Superior temporal gyrus (tissue), 1 donor: Measurements from ENCODE around the gene ASTL.
"Not testable (repeated sequence)": the region's sequence is repeated elsewhere in the genome, so short reads cannot be mapped to it uniquely, and the experiment has no call there.

Experiments used
- DNase-seq: peaks from one replicate; pipeline ENCODE4 v3.0.0-alpha.2; 2016; ENCODE audit errors: extremely low spot score

The ASTL gene

DNA sequence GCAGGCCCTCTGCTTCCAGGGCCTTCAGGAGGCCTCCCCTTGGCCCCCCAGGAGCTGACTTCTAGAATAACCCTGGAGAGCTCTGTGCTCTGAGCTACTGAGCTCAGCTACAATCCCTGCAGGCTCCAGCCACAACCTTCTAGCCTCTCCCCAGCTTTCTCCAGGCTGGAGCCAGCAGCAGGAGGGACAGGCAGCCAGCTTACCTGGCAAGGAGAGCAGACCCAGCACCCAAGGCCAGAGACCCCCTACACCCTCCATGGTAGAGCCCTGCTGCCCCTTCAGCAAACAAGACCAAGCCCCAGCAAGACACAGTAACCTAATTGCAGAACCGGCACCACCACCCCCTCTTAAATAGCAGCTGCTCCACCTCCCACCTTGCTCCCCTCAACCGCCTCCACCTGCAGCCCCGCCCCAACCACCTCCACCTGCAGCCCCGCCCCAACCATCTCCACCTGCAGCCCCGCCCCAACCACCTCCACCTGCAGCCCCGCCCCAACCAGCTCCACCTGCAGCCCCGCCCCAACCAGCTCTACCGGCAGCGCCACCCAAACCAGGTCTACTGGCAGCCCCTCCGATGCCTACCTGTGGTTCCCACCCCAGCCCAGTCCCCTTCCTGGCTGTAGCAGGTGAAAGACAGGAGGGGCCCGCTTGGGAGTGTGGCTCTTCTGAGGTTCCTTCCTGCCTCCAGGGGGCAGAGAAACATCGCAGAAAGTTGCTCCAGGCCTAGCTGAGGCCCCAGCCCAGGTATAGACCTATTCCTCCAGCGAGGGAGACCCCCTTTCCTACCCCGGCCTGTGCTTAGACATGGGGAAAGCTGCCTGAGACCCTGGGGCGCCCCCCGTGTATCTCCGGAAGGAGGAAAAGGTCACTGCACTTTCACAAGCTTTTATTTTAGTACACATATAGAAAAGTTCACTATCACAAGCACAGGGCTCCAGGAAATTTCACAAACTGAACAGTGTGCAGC is at the start of gene ASTL:
Gene ASTL, minus strand, starts transcription at position 324 of the 967 bp plus-strand sequence. Its CDS starts 66 bp downstream, at position 258.
- DNase-seq: peak; percentile 43

DNA sequence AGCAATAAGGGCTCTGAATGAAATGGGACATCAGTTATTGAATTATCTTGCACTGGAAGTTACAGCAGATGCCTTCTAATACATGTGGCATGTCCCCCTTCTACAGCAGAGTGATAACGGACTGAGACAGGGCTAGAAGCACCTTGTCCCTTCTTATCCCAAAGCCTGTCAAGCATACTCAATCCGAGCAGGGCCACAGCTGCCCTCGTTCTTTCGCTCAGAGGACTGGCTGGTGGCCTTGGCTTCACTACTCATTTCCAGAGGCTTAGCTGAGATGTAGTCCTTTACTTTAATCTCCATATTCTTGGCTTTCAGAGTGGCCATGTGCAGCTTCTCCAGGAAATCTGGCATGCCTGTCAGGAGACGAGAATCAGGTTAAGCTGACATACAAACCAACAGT is 48.3 kb upstream of the ASTL start:
- no peak for DNase-seq

DNA sequence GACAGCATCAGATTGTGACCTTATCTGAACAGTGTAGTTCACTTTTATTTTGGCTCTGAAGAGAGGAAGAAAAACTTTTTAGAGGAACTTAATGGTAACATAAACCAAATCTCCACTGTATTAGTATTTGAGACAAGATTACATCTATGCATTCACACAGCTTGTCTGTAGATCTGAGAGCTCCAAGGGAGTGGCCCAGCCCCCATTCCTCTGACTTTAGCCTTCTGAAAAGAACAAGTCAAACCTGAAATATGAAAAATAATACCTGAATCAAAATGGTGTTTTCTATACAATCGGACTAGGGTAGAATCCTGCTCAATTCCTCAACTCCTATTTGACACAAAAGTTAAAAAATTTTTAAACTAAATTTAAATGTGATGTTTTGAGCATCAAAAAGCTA is 47.2 kb upstream of the ASTL start:
- no peak for DNase-seq

DNA sequence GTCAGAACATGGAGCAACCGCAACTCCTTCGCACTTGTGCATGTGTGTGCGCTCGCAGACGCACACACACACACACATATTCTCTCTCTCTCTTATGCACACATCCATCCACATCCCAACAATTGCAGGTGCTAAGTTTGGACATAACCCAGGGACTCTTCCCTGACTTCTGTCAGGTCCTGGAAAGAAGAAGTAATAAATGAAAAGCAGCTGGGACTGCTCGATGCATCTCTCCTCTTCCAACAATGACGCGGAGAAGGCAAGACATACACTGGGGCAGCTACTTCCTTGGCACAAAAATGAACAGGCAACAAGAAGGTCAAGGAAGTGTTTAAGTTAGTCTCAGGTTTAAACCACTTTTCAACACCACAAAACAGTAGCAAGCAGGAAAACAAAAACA is 46.7 kb upstream of the ASTL start:
- DNase-seq: no peak

DNA sequence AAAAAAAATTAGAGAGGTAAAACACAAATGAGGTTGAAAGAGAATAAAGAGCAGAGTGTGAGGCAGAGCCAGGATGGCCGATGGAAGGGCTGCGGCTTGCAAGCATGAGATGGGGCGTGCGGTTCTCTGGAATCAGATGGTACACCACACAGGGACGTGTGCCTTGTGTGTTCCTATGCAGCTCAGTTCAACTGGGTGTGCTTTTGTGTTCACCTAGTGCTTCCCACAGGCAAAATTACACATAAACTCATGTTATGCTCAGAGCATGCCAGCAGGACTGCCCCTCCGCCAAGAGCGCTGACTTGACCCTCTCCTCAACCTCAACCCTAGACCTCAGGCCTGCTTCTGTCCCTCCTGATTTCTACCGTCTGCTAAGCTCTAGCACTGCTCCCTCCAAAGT is 45.9 kb upstream of the ASTL start:
- no peak for DNase-seq

DNA sequence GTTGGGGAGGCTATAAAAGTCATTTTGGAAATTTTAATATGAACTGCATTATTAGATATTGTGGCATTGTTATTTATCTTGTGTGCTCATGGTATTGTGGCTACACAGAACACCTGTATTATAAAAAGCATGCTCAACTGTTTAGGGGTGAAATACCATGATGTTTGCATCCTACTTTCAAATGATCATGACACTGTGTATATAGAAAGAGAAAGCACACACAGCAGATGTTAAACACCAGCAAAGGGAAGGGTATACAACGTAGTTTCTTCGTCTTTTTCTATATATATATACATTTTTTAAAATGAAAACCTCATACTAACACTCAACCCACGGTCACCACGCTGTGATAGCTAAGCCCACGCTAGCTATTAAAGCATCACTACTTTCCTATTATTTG is 43.2 kb upstream of the ASTL start:
- no peak for DNase-seq

DNA sequence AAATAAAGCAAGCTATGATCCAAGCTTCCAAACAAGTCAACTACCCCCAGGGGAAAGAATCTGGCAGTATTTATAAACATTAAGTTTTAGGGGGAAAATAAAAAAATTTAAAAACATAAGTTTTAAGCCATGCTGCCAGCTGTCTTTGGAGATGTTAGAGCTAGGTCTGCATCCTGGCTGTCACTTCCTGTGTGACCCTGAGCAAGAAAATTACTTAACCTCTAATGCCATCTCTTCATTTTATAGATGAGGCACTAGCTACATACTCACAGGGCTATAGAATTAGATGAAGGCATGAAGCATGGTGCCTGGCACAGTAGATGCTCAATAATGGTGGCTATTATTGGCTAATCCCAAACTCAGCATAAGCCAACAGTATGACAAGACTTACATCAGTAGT is 42.2 kb upstream of the ASTL start:
- DNase-seq: no peak

DNA sequence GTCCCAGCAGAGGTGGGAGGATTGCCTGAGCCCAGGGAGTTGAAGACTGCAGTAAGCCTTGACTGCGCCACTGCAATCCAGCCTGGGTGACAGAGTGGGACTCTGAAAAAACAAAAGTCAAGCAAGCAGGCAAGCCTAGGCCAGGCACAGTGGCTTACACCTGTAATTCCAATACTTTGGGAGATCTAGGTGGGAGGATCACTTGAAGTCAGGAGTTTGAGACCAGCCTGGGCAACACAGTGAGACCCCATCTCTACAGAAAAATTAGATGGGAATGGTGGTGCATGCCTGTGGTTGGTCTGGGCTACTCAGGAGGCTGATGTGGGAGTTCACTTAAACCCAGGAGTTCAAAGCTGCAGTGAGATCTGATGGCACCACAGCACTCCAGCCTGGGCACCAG is 41.7 kb upstream of the ASTL start:
- DNase-seq: no peak

DNA sequence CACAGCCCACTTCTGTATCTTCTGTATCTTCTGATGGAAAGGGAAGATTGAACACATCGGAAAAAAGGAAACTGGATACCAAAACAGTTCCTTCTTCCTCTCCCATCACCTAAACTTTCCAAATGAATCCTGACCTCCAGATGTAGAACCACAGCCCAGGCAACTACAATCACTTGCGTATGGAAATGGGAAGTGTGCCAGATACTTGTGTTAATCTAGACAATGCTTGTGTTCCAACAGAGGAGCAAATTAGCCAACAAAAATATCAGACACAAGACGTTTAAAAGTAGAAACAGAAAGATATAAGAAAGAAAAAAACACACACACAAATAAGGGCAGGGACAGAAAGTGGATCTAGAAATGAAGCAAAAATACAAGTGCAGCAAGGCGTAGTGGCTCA is 38.4 kb upstream of the ASTL start:
- DNase-seq: no peak

DNA sequence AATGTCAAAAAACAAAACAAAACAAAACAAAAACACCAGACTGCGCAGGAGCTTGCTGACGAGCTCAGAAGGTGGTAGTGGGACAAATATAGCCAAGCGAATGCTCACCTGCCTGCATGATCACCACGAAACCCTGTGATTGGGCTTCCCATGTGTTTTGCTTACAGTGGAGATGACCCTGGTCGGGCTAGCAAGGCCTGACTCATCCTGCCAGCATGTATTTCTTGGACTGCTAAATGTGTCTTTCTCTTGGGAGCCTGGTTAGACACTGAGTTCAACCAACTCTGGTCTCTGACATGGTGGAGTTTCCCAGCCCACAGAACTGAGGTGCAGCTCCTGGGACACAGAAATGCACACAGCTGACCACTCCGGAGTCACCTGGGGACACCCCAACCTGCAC is 37.6 kb upstream of the ASTL start:
- DNase-seq: no peak

DNA sequence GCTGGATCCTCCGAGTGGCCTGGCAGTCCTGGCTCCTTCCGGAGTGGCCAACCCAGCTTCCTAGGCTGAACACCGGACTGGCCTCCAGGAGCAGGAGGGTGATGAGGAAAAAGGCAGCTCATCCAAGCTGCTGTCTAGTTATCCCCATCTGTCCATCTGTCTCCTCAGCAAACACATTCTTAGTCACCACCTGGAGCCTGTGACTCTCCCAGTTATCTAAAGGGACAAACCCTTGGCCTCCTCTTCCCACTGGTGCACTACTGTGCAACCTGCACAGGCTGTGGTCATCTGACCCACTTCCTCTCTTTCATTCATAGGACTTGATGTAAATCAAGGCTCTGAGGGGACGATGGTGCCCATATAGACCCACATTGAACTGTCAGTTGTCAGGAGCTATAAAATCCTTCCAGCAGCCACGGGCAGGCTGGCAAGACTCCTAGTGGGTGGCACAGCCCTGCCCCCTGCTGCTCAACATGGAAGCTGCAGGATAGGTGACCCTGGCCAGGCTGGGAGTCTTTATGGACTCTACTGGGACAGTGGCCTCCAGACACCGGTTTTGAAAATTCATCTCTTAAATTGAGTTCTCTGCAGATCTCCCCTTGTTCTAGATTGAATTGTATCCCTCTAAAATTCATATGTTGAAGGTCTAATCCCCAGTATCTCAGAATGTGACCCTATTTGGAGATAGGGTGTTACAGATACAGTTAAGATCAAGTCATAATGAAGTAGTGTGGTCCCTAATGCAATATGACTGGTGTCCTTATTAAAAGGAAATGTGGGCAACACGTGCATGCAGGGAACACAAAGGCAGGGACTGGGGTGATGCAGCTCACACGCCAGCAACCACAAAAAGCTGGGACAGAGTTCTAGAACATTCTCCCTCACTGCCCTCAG is 36.2 kb upstream of the ASTL start:
- peak; percentile 91 for DNase-seq

DNA sequence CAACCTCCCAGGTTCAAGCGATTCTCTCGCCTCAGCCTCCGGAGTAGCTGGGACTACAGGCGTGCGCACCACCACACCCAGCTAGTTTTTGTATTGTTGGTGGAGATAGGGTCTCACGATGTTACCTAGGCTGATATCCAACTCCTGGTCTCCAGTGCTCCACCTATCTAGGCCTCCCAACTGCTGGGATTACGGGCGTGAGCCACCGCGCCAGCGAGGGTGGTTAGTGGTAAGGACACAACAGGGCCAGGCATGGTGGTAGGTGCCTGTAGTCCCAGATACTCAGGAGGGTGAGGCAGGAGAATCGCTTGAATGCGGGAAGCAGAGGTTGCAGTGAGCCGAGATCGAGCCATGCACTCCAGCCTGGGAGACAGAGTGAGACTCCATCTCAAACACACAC is 33.5 kb upstream of the ASTL start:
- no peak for DNase-seq

DNA sequence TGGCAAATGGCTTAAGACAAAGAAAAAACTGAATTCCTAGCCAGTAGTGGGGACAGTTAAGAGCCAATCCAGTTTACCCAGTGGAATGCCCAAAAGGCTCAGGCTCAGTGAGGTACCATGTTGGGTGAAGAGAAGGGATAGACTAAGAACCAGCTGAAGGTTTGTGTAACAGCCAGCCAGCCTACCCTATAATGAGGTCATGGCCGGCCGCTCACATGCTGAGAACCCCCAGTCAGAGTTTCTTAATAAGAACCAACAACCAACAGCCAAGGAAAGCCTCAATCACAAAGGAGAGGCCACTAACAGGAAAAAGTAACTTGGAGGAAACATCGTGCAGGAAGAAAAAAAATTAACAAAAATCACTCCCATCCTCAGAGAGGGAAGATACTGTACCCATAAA is 32.3 kb upstream of the ASTL start:
- no peak for DNase-seq

DNA sequence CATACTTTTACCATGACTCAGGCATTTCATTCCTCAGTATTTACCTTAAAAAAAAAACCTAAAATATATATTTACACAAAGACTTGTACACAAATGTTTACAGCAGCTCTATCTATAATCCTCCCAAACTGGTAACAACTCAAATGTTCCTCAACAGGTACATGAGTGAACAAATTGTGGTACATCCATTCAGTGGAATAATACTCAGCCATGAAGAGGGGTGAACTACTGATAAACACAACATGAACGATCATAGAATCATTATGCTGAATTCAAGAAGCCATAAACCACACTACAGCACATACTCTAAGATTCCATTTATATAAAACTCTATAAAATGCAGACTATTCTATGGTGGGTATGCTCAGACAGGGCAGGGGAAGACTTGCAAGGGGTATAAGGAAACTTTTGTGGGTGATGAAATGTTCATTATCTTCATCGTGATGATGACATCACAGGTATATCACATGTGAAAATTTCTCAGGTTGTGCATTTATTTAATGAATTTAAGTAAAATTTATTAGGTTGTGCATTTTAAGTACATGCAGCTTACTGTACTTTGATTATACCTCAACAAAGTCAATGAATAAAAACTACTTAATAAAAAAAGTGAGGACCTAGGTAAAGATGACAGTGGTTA is 31.7 kb upstream of the ASTL start:
- DNase-seq: no peak

DNA sequence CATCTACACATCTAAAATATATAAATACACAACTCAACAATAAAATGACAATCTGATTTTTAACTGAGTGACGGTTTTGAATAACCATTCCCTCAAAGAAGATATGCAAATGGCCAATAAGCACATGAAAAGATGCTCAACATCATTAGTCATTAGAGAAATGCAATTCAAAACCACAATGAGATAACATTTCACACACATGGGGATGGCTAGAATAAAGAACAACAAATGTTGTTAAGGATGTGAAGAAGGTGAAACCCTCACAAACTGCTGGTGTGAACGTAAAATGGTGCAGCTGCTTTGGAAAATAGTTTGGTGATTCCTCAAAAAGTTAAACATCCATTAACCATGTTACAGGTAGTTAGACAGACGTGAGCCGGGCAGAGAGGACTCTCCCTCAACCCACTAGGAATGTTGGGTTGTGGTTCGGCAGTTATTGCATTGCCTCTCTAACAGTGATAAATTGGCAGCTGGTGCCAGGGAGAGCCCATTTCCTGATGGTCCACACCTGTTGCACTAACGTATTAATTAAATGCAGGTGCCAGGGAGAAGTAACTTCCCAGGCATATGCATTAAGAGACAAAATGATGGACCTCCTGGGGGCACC is 29.2 kb upstream of the ASTL start:
- no peak for DNase-seq

DNA sequence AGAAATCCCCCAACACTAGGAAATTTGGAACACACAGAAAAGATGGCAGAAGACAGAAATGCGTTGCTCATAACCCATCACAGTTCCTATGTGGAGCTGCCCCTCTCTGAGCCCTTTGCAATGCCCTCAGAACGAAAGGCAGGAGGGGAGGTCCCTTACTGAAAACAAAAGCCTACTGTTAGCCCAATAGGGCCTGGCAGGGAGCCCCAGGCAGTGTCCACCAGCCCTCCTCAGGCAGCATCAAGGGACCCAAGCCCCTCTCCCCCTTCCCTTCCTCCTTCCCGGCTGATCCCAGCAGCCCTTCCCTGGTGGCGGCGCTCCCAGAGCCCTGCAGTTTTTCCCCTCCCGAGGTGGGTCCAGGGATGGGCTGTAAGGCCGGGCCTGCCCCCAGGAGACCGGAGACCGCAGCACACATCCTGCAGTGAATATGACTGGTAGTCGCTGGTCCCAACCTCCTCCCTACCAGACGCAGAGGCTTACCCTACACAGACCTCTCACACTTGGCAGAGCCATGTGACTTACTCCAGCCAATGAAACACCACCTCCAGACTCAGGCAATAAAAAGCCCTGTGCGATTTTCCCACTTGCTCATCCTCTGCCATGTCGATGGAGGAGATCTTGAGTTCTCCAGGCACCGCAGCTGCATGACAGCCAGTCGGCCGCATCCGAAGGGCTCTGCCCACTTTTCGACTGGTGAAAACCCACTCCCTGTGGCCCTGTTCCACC is 26.3 kb upstream of the ASTL start:
- DNase-seq: peak; percentile 86

DNA sequence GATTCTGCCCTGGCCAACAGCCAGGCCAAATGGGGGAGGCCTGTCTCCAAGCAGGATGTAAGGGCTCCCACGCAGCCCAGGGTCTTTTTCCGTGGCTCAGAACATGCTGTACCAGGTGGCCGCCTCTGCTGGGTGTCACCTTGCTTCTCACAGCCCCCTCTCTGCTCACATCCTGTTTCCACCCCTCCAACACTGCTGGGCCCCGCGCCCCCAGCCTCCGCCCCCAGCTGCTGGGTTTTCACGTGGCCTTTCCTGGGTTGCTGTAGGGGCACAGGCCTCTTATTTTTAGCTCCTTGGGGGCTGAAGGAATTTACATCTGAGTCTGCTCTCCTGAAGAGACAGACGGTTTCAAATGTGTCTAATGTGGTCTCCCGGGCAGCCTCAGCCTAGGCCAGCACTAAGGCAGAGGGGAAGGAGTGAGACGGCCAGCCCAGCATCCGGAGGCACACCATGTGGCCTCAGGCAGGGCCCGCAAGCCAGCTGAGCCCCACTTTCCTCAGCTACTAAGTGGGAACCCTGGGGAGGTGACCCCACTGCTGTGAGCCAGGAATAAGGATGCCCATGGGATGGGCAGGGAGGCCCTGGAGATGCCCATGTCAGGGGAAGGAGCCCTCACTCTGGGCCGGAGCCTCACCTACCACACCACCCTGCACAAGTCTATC is 25.6 kb upstream of the ASTL start:
- DNase-seq: no peak

DNA sequence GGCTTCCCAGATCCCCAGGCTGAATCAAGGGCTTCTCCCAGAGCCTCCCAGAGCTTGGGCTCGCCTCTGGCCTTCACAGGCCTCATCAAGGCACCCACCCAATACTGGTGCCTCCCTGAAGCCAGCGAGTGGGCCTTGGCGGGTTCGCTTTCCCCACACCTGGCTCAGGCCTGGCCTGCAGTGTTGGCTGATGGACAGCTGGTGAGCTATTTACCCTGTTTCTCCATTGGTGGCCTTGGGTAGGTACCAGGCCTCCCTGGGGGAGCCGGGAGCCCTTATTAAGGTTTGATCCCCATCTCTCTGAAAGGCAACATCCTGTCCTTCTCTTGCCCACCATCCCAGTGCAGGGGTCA is 25.1 kb upstream of the ASTL start:
- no peak for DNase-seq

DNA sequence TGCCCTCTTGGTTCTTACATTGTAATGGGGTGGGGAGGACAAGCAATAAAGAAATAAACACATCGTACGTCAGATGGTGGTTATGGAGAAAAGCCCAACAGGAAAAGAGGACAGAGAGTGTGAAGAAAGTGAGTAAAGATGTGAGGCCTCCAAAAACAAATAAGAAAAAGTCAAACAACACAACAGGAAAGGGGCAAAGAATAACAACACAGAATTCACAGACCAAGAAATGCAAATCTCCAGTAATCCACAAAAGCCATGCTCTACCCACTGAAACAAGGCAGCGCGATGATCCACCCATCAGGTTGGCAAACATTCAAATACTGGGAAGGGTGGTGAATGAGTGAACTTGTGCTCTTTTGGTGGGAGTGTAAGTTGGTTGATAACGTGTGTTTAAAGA is 23.6 kb upstream of the ASTL start:
- no peak for DNase-seq

DNA sequence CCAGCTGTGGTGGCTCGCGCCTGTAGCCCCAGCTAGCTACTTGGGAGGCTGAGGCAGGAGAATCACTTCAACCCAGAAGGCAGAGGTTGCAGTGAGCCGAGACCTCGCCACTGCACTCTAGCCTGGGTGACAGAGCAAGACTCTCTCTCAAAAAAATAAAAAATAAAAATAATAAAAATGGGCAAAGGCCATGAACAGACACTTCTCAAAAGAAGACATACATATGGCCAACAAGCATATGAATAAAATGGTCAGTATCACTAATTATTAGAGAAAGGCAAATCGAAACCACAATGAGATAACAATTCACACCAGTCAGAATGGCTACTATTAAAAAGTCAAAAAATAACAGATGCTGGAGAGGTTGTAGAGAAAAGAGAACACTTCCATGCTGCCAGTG is 22.1 kb upstream of the ASTL start:
- DNase-seq: not testable (repeated sequence)
